ENCODE measurements around the gene RIN3.

Gene RIN3

DNA sequence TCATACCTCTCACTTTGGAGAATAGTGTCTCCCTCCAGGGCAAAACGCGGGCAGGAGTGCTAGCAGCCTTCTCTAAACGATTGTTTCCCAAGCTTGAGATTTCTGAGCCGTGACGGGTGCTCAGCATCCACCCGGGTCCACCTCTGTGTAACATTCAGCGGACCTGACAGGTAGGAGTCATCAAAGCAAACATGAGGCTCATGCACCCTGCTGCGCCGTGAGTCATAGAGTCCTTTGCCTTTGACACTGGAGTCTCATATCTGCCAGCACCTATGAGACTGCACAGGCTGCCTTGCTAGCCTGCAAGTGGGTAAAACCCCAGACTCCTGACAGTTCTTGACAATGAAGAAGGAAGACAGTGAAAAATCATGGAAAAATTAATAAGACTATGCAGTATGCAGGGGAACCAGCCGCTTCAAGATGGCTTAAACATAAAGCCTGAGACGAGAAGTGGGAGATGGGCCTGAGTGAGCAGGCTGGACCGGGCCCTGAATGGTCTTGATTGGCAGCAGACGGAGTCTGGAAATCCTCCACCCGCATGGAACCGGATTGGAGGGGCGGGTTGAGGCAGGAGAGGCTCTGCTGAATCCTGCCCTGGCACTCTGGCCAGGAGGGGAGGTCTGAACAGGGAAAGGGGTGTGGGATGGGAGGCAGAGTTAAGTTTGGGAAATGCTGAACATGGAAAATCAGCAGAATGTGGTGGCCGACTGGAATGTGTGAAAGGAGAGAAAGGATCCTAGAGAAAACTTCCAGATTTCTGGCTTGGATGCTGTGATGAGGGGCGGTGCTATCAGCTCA is 180.6 kb downstream of the RIN3 start:
- peak; percentile 76 to 77 for ATAC-seq

DNA sequence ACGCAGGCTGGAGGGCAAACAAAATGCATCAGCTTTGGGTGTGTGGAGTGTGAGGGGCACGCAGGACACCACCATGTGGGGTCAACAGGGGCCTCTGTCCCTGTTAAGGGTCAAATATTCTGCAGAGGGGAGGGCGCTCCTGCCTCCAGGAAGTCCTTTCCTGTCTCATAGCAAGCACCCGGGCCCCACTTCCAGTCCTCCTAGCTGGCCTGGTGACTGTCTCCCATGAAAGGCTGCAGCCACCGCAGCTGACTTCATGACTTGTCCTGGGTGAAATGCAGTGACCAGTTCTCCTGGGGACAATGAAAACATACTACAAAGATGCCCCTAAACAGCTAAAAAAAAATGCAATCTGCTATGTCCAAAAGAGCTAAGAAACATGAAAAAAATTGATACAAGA is 181.2 kb downstream of the RIN3 start:
- no peak for ATAC-seq

DNA sequence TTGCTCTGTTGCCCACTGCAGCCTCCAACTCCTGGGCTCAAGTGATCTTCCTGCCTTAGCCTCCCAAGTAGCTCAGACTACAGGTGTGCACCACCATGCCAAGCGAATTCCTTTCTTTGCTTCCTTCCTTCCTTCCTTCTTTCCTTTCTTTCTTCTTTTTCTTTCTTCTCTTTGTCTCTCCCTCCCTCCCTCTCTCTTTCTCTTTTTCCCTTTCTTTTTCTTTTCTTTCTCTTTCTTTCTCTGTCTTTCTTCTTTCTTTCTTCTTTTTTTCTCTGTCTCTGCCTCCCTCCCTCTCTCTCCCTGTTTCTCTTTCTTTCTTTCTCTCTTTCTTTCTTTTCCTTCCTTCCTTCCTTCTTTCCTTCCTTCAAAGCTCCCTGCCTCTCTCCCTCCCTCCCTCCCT is 182.0 kb downstream of the RIN3 start:
- no peak for ATAC-seq

DNA sequence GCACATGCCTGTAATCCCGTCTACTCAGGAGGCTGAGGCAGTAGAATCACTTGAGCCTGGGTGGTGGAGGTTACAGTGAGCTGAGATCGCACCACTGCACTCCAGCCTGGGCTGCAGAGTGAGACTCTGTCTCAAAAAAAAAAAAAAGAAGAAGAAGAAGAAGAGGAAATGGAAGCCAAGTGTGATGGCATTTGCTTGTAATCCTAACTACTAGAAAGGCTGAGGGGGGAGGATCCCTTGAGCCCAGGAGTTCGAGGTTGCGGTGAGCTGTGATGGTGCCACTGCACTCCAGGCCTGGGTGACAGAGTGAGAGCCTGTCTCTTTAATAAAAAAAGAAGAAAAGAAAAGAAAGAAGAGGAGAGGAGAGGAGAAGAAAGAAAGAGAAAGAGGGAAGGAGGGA is 182.8 kb downstream of the RIN3 start:
- no peak for ATAC-seq

DNA sequence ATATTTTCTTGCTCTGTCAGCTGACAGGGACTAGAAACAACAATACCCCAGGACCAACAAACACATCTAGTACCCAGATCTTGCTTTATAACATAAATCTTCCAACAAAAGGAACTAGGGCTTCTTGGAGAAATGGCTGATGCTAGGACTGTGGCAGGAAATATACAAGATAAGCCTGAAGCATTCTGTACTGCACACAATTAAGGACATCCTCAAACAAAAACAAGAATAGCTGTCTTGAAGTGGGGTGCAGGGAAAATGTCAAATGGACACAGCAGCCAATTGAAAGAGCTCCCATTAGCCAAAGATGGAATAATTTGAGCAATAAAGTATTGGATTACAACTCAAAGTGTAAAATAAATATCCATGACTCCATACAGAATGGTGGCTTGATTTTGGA is 184.8 kb downstream of the RIN3 start:
- ATAC-seq: no peak

DNA sequence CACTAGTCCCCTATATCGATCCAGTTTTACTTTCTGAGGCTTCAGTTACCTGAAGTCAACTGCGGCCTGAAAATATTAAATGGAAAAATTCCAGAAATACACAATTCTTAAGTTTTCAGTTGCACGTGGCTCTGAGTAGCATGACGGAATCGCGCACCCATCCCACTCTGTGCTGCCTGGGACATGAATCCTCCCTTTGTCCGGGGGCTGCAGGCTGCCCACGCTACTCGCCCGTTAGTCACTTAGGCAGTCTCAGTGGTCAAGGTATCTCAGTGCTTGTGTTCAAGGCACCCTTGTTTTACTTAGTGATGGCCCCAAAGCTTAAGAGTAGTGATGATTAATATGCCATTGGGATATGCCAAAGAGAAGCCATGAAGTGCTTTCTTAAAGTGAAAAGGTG is 188.2 kb downstream of the RIN3 start:
- no peak for ATAC-seq

DNA sequence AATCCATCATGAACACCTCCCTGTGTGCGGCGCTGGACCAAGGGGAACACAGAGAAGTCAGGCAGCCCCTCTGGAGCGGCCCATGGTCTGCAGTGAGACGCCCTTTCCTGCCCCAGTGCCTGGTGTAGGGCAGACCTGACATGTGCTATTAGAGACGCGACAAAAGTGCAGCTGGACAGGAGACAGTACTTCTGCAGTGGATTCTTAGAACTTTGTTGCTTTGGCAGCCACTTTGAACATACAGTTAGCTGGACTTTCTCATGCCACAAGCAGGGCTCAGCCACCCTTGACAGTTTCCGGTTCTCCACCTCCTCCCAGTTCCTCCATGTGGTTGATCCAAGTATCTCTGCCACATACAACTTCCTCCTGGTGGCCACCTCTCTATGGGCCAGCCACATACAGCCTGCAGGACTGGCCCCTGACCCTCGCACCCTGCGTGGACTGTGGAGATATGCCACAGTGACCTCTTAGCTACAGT is 188.9 kb downstream of the RIN3 start:
- ATAC-seq: no peak

DNA sequence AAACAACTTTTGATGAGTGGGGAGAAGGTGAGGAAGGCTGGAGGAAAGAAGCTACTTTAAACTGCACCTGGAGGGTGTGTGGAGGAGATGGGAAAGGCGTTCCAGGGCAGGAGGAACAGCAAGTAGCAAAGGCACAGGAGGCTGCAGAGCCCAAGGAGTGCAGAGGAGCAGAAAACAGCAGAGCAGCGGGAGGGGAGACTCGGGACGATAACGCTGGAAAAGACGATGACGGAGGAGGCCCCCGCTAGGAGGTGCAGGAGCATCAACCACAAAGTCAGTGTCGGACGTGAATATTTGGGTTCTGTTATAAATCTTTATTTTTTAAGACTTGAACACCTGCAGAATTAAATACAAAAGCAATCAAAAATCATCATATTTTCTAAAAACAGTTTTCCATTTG is 189.9 kb downstream of the RIN3 start:
- no peak for ATAC-seq

DNA sequence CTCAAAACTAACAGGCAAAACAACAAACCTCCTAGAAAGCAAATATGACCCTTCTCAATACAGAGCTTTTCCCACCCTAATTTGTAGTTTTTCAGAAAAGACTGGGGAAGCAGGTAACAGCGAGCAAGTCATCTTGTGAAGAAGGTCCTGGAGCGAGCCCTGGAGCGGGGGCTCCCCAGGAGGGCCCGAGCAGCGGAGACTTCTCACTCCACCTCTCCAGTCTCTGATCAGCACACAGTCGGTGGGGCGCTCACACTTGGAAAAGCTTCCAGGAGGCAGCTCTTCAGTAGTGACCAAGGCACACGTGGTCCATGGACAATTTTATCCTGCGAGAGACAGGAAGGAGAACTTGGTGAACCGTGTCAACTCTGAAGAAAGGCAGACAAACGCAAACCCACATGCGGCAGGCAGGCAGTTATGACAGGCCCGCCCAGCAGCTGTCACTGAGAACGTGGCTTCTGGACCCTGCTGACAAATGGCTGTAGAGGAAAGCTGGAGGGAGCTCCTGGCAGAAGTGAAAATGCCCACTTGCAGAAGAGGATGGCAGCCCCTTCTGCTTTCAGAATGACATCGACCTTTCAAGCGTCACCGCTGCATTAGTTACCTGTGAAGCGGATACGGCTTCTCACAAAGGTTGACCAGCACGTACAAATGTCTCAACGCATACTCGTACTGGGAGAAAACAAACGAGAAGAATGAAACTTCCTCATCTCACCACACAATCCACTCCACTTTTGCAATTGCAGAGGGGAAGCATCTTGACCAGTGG is 190.6 kb downstream of the RIN3 start:
- ATAC-seq: peak in 1 of 2 donors; percentile 64

DNA sequence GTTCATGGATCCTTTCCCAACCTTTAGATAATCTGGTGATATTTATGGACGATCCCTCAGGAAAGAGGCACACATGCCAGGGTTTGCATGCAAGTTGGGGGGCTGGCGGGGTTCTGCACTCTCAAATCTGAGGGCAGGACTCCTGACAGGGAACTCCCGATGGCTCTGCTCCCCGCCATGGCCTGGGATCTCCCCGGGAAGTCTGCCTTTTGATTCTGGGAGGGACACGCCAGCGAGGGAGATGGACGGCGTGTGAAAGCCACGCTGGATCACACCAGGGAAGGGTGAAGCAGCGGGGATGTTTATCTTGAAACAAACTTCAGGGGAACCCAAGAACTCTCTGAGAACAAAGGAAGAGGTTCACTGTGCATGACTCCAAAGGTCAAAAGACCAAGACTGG is 191.2 kb downstream of the RIN3 start:
- no peak for ATAC-seq

DNA sequence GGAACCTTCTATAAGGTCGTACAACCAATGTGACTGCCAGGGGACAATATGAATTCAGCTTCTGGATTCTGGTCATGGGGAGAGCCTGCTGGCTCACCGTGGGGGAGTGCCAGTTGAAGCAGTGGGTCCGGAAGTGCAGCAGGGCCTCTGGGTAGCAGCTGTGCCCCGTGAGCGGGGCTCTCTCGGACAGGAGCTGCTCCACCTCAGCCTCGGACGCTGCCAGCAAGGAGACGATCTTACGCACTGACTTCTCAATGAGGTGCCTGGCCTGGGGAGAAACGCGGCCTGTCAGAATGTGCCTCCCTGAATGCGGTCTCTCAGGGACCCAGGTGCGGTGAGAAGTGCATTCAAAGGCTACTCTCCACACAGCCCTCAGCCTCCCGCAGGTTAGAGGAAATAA is 192.8 kb downstream of the RIN3 start:
- no peak for ATAC-seq

DNA sequence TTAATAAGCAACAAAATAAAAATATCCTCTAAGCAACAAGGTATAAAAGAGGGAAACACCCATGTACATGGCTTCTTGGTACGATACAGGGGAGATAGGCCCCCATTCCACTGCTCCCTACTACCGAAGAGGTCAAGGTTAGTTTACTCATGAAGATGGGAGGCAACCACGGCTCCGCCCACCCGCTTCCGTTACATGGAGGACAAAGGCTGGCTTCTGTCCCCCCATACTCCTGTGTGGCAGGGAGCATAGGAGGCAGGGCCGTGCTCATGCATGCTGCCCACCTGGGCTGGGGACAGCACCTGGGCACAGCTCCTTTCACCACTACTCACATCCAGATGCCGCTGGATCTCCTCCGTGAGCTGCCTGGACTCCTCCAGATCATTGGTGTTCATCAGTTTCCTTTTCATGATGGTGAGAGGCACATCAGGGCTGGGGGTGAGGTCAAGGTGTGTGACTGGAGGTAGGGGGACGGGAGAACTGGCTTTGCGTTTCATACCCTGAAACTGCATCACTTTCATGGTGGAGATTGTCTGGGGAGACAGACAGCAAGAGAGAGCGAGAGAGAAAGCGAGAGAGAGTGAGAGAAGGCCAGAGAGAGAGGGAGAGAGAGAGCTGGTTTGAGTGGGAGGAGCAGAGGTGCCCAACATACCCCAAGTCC is 195.9 kb downstream of the RIN3 start:
- no peak for ATAC-seq

DNA sequence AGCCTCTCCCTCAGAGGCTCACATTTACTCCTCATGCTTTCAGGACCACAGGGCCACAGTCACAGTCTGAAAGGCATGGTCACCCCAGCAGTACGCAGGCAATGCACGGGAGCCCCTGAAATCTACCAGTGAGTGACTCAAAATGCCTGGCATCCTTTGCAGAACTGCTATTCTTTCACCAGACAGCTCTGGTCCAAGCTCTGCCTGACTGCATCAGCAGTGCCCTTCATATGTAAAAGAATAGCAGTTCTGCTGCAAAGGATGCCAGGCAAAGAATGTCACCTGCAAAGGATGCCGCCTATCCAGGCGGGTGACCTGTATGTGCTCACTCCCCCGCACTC is 196.4 kb downstream of the RIN3 start:
- ATAC-seq: no peak

DNA sequence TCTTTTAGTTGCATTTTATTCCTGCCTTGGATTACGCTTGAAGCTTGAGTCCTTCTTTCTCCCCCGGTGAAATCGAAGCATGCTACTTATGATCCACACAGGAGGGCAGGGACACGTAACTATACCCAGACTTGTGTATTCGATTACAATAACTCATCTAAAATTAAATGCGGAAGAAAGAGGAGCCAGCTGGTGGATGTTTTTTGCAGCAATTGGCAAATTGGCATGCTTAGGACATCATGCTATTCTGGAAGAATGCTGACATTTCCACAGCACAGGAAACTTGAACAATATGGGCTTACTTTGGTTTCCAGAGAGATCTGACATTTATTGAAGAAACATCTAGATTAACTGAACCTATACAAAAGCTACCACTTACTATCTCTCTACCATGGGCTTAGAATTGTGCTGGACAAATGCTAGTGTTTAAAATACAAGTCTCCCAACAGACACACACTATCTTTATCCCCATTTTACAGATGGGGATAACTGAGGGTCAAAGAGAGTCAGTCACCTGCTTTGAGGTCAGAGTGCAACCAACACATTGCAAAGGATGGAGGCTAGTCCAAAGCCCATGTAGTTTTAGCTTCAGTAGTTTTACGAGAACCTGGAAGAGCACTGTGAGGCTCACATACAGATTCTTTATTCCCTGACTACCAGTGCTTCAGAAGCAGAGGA is 198.5 kb downstream of the RIN3 start:
- ATAC-seq: no peak

DNA sequence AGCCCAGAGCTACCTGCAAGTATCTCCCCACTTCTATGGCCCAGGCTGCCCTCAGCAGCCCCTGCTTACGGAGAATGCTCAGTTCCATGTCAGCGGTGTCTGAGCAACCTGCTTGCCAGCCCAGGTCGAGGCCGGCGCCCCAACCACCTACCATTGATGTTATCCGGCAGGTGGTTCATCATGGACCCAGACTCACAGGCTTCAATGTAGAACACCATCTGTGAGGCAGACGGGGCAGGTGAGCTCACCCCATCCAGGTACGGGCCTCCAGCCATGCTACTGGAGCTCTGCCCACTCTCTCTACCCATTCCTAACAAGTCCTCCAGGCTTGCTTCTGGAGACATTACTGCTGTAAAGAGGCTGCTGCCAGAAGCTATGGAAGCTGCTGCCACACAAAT is 199.1 kb downstream of the RIN3 start:
- no peak for ATAC-seq

DNA sequence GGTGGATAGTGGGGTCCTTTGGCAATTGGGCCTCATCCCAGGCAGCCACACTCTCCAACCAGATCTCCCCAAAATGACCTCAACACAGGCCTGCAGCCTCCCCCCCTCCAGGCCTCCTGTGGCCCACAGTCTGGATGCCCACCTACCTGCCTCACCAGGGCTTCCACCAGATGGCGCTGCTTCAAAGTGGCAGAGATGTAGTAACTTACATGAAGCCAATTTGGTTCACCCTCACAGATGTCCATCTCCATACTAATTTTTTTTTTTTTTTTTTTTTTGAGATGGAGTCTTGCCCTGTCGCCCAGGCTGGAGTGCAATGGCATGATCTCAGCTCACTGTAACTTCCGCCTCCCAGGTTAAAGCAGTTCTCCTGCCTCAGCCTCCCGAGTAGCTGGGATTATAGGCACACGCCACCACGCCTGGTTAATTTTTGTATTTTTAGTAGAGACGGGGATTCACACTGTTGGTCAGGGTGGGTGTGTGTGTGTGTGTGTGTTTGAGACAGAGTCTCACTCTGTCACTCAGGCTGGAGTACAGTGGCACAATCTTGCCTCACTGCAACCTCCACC is 201.2 kb downstream of the RIN3 start:
- peak; percentile 75 to 79 for ATAC-seq

DNA sequence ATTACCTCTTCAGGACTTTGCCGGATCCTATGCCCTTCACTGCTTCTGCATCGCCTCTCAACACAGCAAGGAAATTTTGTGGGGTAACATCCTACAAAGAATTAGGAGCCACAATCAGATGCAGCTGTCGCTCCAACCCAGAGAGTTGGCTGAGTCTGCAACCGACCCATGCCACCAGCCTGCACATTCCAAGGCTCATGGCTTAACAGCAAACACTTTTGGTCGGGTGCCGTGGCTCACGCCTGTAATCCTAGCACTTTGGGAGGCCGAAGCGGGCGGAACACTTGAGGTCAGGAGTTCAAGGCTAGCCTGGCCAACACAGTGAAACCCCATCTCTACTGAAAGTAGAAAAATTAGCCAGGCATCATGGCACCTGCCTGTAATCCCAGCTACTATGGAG is 202.6 kb downstream of the RIN3 start:
- no peak for ATAC-seq

DNA sequence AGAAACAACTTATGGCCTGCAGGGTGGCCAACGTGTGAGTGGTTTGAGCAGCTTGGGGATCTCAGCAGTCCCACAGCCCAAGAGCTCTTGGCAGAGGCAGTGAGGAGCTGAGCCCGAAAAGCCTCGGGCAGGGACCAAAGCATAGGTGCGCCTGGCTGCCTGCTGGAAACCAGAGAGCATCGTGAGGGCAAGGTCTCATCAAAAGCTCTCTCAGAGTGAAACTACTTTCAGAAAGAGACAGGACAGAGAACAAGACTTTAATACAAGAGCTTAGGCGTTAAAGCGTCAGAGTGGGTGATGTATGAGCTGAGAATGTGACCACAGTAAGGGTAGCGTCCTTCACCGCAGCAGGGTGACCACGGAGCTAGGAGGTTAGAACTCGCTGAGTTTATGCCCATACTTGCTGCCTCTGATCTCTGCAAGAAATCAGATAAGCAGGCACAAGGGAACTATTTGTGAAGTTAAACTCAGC is 204.0 kb downstream of the RIN3 start:
- ATAC-seq: peak; percentile 74 to 82

DNA sequence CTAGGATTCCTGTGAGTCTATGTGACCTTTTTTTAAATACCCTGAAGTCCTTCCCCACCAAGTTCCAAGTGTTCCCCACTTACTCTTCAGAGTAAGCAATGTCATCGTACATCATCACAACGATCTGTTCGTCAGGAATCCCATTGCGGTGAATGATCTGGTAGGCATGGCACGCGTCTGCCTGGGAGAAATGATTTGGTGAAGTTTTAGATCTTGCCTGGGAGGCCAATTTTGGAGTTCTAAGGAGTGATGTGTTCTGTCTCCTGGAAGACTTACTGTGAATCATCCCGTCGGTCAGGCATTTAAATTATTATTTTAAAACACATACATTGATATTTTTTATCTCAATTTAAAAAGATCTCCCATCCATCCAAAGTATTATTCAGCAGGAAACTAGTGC is 205.1 kb downstream of the RIN3 start:
- ATAC-seq: no peak

DNA sequence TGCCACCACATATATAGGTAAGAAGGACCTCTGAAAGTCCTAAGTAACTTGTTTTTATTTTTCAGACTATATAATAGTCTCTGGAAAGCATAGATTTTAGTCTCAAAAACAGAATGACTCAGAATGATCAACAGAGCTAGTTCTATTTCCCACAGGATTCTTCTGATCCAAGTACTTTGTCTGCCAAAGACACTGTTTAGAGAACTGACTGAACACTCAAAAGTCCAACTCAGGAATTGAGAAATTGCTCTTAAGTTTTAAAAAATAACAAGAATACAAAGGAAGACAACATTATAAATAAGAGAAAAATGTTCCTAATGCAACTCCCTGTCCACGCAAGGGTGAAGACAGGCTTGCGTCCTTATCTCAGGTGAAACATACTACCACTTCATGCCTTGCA is 205.8 kb downstream of the RIN3 start:
- no peak for ATAC-seq

DNA sequence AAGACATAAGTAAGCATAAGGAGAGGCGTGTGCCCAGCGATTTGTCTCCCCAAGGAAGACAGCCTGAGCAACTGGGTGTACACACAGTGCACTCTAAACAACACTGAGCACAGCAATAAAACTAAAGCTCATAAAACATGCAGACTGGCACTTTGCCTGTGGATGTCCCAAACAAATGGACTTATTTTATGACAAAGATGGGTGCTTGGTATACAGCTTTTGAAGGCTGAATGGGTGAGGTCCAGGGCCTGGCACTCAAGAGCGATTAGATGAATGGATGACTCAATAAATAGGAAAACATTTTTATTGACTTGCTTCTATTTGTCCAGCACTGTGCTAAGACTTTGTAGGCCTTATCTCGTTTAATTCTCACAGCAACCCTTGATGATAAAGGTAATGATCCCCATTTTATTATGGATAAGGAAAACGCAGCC is 206.3 kb downstream of the RIN3 start:
- no peak for ATAC-seq

DNA sequence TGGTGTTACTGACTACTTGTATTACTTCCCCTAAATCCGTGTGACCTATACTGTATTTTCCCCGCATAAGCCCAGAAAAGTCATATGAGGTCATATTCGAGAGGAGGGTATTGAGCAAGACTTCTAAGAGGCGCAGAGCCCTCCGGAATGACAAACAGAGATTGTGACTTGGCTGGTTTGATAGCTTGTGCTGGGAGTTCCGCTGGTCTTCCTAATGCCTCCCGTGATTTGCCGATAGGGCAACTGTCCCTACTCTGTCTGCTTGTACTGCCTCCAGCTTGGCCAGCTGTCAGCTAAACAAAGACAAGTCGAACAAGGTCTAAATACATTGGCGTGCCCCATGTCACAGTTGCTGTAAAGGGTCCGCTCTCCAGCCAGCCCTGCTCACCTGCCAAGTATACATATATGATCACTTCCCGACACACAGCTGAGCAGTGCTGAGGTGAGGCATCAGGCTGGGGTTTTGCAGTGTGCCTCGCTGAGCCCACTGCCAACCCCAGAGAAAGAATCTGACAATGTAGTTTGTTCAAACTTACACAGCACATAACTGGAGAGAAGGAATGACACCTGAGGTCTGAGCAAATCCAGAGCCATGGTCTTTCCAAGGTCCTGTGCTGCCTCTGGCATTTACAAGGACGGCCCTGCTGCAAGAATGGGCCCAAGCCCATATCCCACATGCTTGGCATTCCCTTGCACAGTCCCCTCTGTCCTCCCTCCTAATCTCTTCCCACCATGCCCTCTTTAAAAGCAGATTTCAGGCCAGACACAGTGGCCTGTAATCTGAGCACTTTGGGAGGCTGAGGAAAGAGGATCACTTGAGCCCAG is 211.1 kb downstream of the RIN3 start:
- no peak for ATAC-seq
